H1 (cell line): Measurements from ENCODE around the gene SPATS2L.

Experiments
- CBX8 ChIP-seq: fragments of 300-800, 300-1000 bp; sonication (generic); IDR thresholded peaks from 2 replicates; pipeline ENCODE4 v1.7.1; 2016; ENCODE audit warnings: low read depth, low read length, borderline replicate concordance
- EZH2 ChIP-seq: fragments of 200-600 bp; sonication (generic); IDR thresholded peaks from 2 replicates; pipeline ENCODE4 v1.7.1; 2012; ENCODE audit warnings: low read depth, mild to moderate bottlenecking, moderate library complexity, low read length, inconsistent platforms; ENCODE audit not compliant: severe bottlenecking
- JUND ChIP-seq: IDR thresholded peaks from 2 replicates; pipeline ENCODE4 v1.6.1; 2011; ENCODE audit warnings: mild to moderate bottlenecking, improper control_type of control experiment, low read length
- SUZ12 ChIP-seq: fragments of 200-600 bp; sonication (generic); IDR thresholded peaks from 2 replicates; pipeline ENCODE4 v1.6.1; 2012; ENCODE audit warnings: mild to moderate bottlenecking, inconsistent platforms, low read length, moderate library complexity, mixed read lengths
- YY1 ChIP-seq: IDR thresholded peaks from 2 replicates; pipeline ENCODE4 v1.6.1; 2011; ENCODE audit warnings: low read depth, mild to moderate bottlenecking, low read length
- TF ChIP-seq, protein P1 (sequence below), 3 experiments: IDR thresholded peaks; 1 replicate in 2 of 3; 2 replicates in 1 of 3; pipeline versions ENCODE4 v1.5.1 to v1.6.1; 2011; ENCODE audit warnings: low read length in 3 of 3, mild to moderate bottlenecking in 3 of 3, inconsistent platforms in 2 of 3, low read depth in 1 of 3, moderate library complexity in 1 of 3; ENCODE audit not compliant: insufficient read depth in 1 of 3; ENCODE audit errors: control extremely low read depth in 1 of 3

DNA sequence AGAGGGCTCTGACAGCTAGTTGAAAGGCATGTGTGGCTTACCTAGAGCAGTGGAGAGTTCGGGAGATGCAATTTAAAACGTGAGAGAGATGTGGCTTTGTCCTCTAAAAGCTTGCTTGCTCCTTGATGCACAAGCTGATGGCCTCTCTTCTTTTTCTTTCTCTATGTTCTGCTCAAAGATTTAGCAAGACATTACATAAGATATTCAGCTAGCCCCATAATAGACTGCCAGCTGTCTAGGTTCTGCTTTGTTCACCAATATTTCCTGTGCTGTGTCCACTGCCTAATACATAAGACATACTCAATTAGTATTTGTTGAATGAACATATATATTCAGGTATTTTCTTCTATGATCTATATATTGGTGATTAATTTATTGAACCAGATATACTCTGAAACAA, 31.1 kb downstream of the SPATS2L start:
- TF ChIP-seq, protein P1, sequence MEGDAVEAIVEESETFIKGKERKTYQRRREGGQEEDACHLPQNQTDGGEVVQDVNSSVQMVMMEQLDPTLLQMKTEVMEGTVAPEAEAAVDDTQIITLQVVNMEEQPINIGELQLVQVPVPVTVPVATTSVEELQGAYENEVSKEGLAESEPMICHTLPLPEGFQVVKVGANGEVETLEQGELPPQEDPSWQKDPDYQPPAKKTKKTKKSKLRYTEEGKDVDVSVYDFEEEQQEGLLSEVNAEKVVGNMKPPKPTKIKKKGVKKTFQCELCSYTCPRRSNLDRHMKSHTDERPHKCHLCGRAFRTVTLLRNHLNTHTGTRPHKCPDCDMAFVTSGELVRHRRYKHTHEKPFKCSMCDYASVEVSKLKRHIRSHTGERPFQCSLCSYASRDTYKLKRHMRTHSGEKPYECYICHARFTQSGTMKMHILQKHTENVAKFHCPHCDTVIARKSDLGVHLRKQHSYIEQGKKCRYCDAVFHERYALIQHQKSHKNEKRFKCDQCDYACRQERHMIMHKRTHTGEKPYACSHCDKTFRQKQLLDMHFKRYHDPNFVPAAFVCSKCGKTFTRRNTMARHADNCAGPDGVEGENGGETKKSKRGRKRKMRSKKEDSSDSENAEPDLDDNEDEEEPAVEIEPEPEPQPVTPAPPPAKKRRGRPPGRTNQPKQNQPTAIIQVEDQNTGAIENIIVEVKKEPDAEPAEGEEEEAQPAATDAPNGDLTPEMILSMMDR (IDR thresholded peaks at IDR 0.05; ENCODE audit: control extremely low read depth in 1 of 3, insufficient read depth in 1 of 3, low read depth in 1 of 3, low read length in 3 of 3) = no peak
- TF ChIP-seq CBX8 (no peak), EZH2 (no peak), YY1 (no peak), JUND (no peak), SUZ12 (no peak)
